ENCODE measurements around the gene PNLIP. TPM values are rescaled to one million over a fixed set of nuclear protein-coding genes. Genes with fewer than 3 reads are reported as not detected.

PNLIP gene
- total RNA-seq, 4 donors from 2014 or later: not detected

GRCh38 chr10:116608686-116609594 lies 63.2 kb downstream of the PNLIP start:
- Histone ChIP-seq H3K4me1 (no peaks in the 10 kb centered on the region), H3K9me3 (no peaks in the 10 kb centered on the region), H3K27me3 (peaks cover 6 to 18% (median 16%) of the 10 kb centered on the region in 3 donors), H3K4me3 (no peak overlapping the region), H3K36me3 (no peaks in the 10 kb centered on the region), H3K27ac (no peak overlapping the region)
- ATAC-seq (no peak), DNase-seq (no peak)
- no peak for TF ChIP-seq POLR2A (IDR thresholded peaks at IDR 0.05)
- TF ChIP-seq CTCF (IDR thresholded peaks at IDR 0.05 in 4 of 5, conservative IDR thresholded peaks at IDR 0.05 in 1 of 5): no peak
- in situ Hi-C loops (cut with MboI; ENCODE audit: low sequenced_read_pairs in 4 of 4): no loop called here
- intact Hi-C loops (cut with DNase I; ENCODE audit: low total_unique reads): no loop called here

GRCh38 chr10:116610443-116611152 lies 64.9 kb downstream of the PNLIP start:
- TF ChIP-seq CTCF (IDR thresholded peaks at IDR 0.05 in 4 of 5, conservative IDR thresholded peaks at IDR 0.05 in 1 of 5) (no peak), POLR2A (IDR thresholded peaks at IDR 0.05) (no peak)
- Histone ChIP-seq H3K4me3 (no peak overlapping the region), H3K9me3 (no peaks in the 10 kb centered on the region), H3K4me1 (no peaks in the 10 kb centered on the region), H3K27me3 (peaks cover 6 to 18% (median 16%) of the 10 kb centered on the region in 3 donors), H3K27ac (no peak overlapping the region), H3K36me3 (no peaks in the 10 kb centered on the region)
- DNase-seq (no peak), ATAC-seq (no peak)
- intact Hi-C loops (cut with DNase I; ENCODE audit: low total_unique reads): no loop called here
- in situ Hi-C loops (cut with MboI; ENCODE audit: low sequenced_read_pairs in 4 of 4): no loop called here

- Histone ChIP-seq H3K4me1 (no peaks in the 10 kb centered on the region), H3K36me3 (no peaks in the 10 kb centered on the region), H3K27me3 (peaks cover 6 to 18% (median 16%) of the 10 kb centered on the region in 3 donors), H3K4me3 (no peak overlapping the region), H3K27ac (no peak overlapping the region), H3K9me3 (no peaks in the 10 kb centered on the region)
- ATAC-seq (no peak), DNase-seq (no peak)
- intact Hi-C loops (cut with DNase I; ENCODE audit: low total_unique reads) (no loop called here), in situ Hi-C loops (cut with MboI; ENCODE audit: low sequenced_read_pairs in 4 of 4) (no loop called here)
- TF ChIP-seq POLR2A (IDR thresholded peaks at IDR 0.05) (no peak), CTCF (IDR thresholded peaks at IDR 0.05 in 4 of 5, conservative IDR thresholded peaks at IDR 0.05 in 1 of 5) (no peak)
These were observed 65.4 kb downstream of the PNLIP start for GRCh38 chr10:116611153-116611545.

GRCh38 chr10:116612107-116612769 lies 66.5 kb downstream of the PNLIP start:
- TF ChIP-seq CTCF (IDR thresholded peaks at IDR 0.05 in 4 of 5, conservative IDR thresholded peaks at IDR 0.05 in 1 of 5) (no peak), POLR2A (IDR thresholded peaks at IDR 0.05) (no peak)
- DNase-seq (no peak), ATAC-seq (no peak)
- in situ Hi-C loops (cut with MboI; ENCODE audit: low sequenced_read_pairs in 4 of 4) (no loop called here), intact Hi-C loops (cut with DNase I; ENCODE audit: low total_unique reads) (no loop called here)
- H3K4me1 ChIP-seq: no peaks in the 10 kb centered on the region
- no peak overlapping the region for H3K27ac ChIP-seq
- H3K9me3 ChIP-seq: no peaks in the 10 kb centered on the region
- peaks cover 6 to 18% (median 16%) of the 10 kb centered on the region in 3 donors for H3K27me3 ChIP-seq
- no peak overlapping the region for H3K4me3 ChIP-seq
- H3K36me3 ChIP-seq: no peaks in the 10 kb centered on the region
